BLaER1 (cell line): ENCODE data around the gene WDR7.
A peak's percentile ranks its signal among the peaks of the same experiment; 100 is the strongest.

ENCODE experiments used
- H3K27ac ChIP-seq: shearing (Covaris generic); formaldehyde crosslinking; 2 replicates; pipeline ENCODE4 v1.8.1; 2022
- H3K27me3 ChIP-seq: shearing (Covaris generic); formaldehyde crosslinking; 2 replicates; pipeline ENCODE4 v1.8.1; 2022
- H3K36me3 ChIP-seq: shearing (Covaris generic); formaldehyde crosslinking; 2 replicates; pipeline ENCODE4 v1.8.1; 2022
- H3K4me1 ChIP-seq: shearing (Covaris generic); formaldehyde crosslinking; 2 replicates; pipeline ENCODE4 v1.8.1; 2022
- H3K4me2 ChIP-seq: shearing (Covaris generic); formaldehyde crosslinking; 2 replicates; pipeline ENCODE4 v1.8.1; 2022
- H3K4me3 ChIP-seq: shearing (Covaris generic); formaldehyde crosslinking; 2 replicates; pipeline ENCODE4 v1.8.1; 2022
- H3K9ac ChIP-seq: shearing (Covaris generic); formaldehyde crosslinking; 2 replicates; pipeline ENCODE4 v1.8.1; 2022
- H3K9me3 ChIP-seq: shearing (Covaris generic); formaldehyde crosslinking; 2 replicates; pipeline ENCODE4 v1.8.1; 2022
- H4K20me1 ChIP-seq: shearing (Covaris generic); formaldehyde crosslinking; 2 replicates; pipeline ENCODE4 v1.8.1; 2022
- Cebpa-rat ChIP-seq: shearing (Covaris generic); IDR thresholded peaks from 2 replicates; pipeline ENCODE4 v1.8.1; 2022

WDR7 gene

DNA sequence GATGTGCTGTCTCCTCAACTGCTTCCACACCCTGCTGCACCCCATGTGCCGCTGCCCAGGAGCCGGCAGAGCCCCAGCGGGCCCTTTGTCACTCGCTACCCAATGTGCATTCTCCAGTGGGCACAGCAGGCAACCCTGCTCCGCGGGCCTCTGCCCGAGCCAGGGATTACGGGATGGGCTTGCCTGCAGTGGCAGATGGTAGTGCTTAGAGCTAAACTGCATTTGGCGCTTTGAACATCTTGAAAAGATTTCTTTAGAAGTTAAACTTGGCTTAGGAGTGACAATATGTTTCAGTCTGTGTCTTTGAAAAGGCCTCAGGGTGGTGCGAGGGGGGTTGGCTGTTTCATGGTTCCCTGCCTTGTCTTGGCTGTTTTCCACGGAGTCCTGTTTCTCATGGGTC, 411.7 kb downstream of the WDR7 start:
- no peaks in the 10 kb centered on the region for H3K4me1 ChIP-seq
- no peaks in the 10 kb centered on the region for H3K36me3 ChIP-seq
- H3K9ac ChIP-seq = no peak overlapping the region
- H3K9me3 ChIP-seq = no peaks in the 10 kb centered on the region
- no peaks in the 10 kb centered on the region for H4K20me1 ChIP-seq
- H3K27me3 ChIP-seq = no peaks in the 10 kb centered on the region
- TF ChIP-seq Cebpa-rat = no peak
- H3K27ac ChIP-seq = no peak overlapping the region
- H3K4me3 ChIP-seq = no peak overlapping the region
- H3K4me2 ChIP-seq = no peak overlapping the region

DNA sequence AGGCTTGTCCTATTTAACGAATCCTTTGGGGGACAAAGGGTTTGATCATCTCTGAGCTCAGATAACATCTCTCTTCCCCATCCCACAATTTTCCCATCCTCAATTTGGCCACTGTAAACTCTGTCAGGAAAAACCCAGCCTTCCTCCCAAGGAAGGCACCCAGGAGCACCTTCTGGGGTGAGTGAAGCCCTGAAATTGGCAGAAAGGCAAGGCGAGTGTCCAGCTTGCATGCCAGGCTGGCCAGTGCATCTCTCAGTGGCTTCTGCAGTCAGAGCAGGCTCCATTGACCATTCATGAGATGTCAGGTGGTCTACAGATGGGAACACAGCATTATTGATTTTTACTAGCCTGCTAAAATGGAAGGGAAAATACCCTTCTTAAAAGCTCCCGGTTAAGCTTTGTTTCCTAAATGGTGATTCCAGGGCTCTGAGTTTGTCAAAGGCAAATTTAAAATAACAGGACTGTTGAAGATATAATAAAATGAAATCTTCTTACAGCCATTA, 412.5 kb downstream of the WDR7 start:
- Histone ChIP-seq H3K27me3 (no peaks in the 10 kb centered on the region), H3K4me3 (no peak overlapping the region), H3K9me3 (no peaks in the 10 kb centered on the region), H4K20me1 (no peaks in the 10 kb centered on the region), H3K36me3 (no peaks in the 10 kb centered on the region), H3K9ac (no peak overlapping the region), H3K4me1 (no peaks in the 10 kb centered on the region), H3K4me2 (no peak overlapping the region), H3K27ac (no peak overlapping the region)
- no peak for TF ChIP-seq Cebpa-rat

DNA sequence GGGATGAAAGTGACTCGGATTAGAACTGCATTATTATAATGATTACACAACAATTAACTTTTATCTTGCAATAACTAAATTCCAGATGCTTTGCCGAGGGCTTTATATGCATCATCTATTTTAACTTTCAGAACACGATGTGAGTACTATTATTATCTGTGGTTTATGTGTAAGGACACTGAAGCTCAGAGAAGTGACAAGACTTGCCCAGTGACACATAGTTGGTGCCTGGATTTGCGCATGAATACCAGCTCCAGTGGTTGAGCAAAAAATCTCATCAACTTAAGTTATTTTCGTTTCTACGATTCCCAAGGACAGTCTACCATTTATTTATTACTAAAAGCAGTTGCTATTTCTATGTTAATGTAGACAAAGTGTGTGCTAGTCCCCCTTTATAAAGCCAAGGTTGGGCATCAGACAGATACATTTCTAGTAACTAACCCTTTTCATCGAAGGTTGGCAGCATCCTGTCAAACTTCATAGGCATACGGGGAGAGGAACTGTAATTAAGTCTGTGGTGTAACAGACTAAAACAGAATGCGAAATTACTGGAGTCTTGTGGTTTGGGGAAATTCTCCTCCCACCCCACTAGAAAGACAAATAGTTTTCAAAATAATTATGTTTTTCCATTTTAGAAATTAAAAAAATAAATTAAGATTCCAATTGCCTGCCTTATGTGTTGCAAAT, 422.5 kb downstream of the WDR7 start:
- Histone ChIP-seq H3K36me3 (no peaks in the 10 kb centered on the region), H3K27me3 (peaks cover 72% of the 10 kb centered on the region), H3K4me3 (no peak overlapping the region), H4K20me1 (peaks cover 48% of the 10 kb centered on the region), H3K27ac (no peak overlapping the region), H3K9me3 (no peaks in the 10 kb centered on the region), H3K4me2 (no peak overlapping the region), H3K4me1 (peaks cover 36% of the 10 kb centered on the region), H3K9ac (no peak overlapping the region)
- no peak for TF ChIP-seq Cebpa-rat

DNA sequence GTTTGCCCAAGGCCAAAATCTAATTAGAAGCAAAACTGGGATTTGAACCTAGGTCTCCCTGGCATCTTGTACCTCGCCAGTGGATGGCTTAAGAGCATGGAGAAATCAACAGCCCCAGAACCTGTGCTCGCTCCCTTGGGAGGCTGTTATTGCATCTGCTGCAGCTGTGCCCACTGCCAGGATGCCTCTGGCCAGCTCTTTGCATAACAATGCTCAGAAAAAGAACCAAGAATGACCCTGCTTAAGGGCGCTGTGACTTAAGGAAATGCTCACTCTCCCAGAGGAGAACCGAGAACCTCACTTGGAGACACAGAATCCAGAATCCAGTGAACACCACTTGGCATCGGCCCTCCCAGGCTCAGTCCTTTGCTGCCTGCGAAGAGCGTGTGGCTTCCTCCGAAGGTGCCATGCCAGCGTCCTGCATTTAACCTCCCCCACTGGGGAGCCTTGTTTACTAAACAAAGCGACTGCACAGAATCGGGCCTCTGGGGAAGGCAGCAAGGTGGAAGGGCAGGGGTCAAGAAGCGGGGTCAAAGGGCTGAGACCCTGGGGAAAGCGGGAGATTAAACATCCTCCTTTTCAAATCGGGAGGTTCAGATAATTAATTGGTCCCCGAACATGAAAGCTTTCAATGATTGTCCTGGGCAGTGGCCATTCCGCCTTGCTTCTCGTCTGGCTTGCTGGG, 424.7 kb downstream of the WDR7 start:
- Histone ChIP-seq H3K4me2 (peak overlapping the region; percentile 11), H3K36me3 (no peaks in the 10 kb centered on the region), H4K20me1 (peaks cover 69% of the 10 kb centered on the region), H3K9me3 (no peaks in the 10 kb centered on the region; the same call in 1 of the 2 replicates), H3K4me1 (peaks cover 36% of the 10 kb centered on the region), H3K9ac (no peak overlapping the region), H3K4me3 (no peak overlapping the region), H3K27me3 (peaks cover 94% of the 10 kb centered on the region), H3K27ac (no peak overlapping the region)
- no peak for TF ChIP-seq Cebpa-rat

DNA sequence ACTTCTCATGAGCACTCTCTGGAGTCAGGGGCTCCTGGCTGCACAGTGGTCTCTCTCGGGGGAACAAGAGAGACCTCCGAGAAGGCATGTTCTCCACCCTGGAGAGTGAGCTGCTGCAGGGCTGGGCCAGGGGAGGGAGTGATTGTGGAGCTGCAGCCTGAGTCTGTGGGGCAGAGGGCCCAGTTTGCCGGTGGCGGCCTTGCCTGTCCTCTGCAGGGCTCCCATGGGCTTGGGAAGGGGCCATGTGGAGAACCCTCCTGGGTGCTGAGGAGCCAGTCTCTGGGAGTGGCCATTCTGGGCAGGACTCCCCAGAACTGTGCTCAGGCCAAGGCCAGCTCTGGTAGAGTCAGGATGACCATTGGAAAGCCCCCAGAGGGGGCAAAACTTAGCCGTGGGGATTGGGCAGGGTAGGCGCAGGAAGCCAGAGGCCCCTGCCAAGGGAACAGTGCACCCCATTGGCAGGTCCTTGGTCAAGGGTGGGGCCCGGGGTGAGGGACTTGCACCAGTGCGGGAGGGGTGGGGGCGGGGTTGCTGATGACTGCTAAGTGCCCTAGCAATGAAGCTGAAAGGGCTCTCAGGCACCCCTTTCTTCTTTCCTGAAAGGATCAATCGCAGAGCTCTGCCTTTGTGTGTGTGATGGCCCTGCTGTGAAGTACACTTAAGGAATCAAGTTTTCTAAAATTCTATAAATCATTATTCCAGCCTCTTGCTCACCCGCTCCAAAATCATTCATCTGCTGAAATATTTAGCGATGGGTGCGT, 426.0 kb downstream of the WDR7 start:
- Histone ChIP-seq H3K9ac (no peak overlapping the region), H3K9me3 (no peaks in the 10 kb centered on the region; the same call in 1 of the 2 replicates), H3K36me3 (no peaks in the 10 kb centered on the region), H3K27ac (no peak overlapping the region), H3K4me3 (no peak overlapping the region), H3K4me1 (peaks cover 36% of the 10 kb centered on the region), H3K4me2 (peak overlapping the region; percentile 78), H3K27me3 (peaks cover 96% of the 10 kb centered on the region), H4K20me1 (peaks cover 72% of the 10 kb centered on the region)
- no peak for TF ChIP-seq Cebpa-rat

DNA sequence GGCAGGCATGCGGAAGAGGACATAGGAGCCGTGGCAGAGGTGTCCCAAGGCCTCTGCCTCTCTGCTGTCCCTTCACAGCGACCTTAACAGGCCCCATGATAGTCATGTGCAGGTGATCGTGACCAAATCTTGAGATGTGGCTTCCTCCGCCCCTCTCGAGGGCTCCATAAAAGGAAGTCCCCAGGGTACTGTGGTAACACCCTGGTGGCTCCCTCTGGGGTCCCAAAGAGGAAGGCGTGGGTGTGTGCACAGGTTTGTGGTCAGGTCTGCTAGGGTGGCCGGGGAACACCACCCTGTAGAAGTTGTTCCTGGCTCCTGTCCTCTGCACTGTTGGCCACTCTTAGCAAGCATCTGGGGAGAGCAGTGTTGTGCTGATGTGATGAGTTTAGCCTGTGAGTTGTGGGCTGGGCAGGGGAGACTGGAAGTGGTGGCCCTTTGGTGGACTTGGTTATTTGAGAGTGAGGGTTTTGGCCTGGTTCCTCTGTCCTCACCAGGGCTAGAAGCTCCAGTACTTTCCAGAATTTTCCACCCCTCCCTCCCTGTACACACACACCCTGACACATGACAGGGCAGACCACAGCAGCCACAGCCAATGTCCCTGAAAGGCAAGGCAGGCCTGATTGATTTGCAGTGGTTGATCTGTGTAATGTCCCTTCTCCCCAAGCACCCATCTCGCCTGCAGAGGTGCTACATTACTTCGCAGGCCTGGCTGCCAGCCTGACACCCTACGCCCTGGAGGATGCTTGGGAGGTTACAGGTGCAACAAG, 426.8 kb downstream of the WDR7 start:
- Histone ChIP-seq H3K4me1 (peaks cover 36% of the 10 kb centered on the region), H3K9ac (no peak overlapping the region), H3K27me3 (peaks cover 96% of the 10 kb centered on the region), H3K27ac (no peak overlapping the region), H3K36me3 (no peaks in the 10 kb centered on the region), H4K20me1 (peaks cover 72% of the 10 kb centered on the region), H3K4me2 (peak overlapping the region; percentile 78), H3K4me3 (no peak overlapping the region), H3K9me3 (peaks cover 7% of the 10 kb centered on the region)
- TF ChIP-seq Cebpa-rat = no peak

DNA sequence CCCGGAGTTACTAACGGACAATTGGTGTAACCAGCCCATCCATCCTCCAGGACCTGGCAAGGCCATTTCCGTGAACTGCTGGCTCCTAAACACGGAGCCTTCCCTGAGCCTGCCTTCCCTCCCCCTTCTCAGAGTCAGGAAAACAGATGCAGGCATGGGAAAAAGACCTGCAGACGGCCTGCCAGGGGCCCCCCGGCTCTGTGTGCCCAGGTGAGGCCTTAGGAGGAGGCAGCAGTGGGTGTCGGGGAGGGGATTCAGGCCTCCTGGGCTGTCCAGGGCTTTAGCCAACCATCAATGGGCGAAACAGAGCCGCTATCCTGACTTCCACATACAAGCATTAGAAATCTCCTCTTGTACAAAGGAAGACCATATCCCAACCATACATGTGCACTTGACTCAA, 427.5 kb downstream of the WDR7 start:
- Histone ChIP-seq H3K4me3 (no peak overlapping the region), H4K20me1 (peaks cover 72% of the 10 kb centered on the region), H3K4me1 (peaks cover 36% of the 10 kb centered on the region), H3K4me2 (no peak overlapping the region), H3K27me3 (peaks cover 96% of the 10 kb centered on the region), H3K9ac (no peak overlapping the region), H3K27ac (no peak overlapping the region), H3K9me3 (peaks cover 13% of the 10 kb centered on the region), H3K36me3 (no peaks in the 10 kb centered on the region)
- TF ChIP-seq Cebpa-rat = no peak

DNA sequence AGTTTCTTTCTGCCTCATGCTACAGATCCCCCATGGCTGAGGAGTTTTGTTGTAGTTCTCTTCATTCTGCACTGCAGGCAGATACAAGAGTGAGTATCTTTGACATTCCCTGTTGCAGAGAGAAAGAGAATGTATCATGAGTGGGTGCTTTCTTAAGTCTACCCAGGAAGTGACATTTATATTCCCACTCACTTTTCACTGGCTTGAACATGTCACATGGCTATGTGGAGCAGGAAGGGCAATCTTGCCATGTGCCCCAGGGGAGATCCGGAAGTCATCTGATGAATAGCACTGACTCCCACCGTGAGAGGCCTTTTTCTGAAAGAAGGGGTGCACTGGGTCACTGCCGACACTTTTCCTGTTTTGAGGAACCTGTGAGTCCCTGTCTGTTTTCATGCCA, 429.3 kb downstream of the WDR7 start:
- no peak overlapping the region for H3K4me3 ChIP-seq
- no peak overlapping the region for H3K27ac ChIP-seq
- H3K27me3 ChIP-seq = peaks cover 96% of the 10 kb centered on the region
- peaks cover 36% of the 10 kb centered on the region for H3K4me1 ChIP-seq
- peaks cover 55% of the 10 kb centered on the region for H4K20me1 ChIP-seq
- no peak for TF ChIP-seq Cebpa-rat
- H3K4me2 ChIP-seq = no peak overlapping the region
- no peak overlapping the region for H3K9ac ChIP-seq
- no peaks in the 10 kb centered on the region for H3K36me3 ChIP-seq
- peaks cover 20% of the 10 kb centered on the region for H3K9me3 ChIP-seq

DNA sequence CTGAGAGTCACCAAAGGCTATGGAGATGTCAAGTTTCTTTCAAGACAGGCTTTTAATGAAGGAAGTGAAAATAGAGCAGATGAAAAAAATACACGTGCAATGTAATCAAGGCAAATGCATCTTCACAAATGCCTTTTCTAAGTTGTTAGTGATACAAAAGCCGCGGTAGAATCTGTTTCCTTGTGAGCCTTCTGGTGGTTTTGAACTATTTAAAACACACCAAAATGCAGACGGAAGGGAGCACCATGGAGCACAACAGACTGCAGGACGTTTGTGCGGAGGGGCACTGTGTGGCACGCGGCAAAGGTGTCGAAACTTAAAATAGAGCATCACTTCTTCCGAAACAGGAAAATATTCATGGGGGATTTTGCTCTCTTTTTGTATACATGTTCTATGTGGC, 430.7 kb downstream of the WDR7 start:
- peaks cover 41% of the 10 kb centered on the region for H4K20me1 ChIP-seq

More for the DNA sequence above, 430.7 kb downstream of the WDR7 start:
- Histone ChIP-seq H3K9ac (no peak overlapping the region), H3K4me3 (no peak overlapping the region), H3K4me1 (peaks cover 29% of the 10 kb centered on the region), H3K9me3 (peaks cover 20% of the 10 kb centered on the region), H3K27me3 (peaks cover 84% of the 10 kb centered on the region), H3K27ac (no peak overlapping the region), H3K4me2 (no peak overlapping the region), H3K36me3 (no peaks in the 10 kb centered on the region)
- TF ChIP-seq Cebpa-rat = no peak
